Brain microvascular endothelial cell (primary cell): ENCODE data around the gene ACSF3.

ENCODE experiments used
- DNase-seq: peaks from one replicate; pipeline ENCODE4 v3.0.0-alpha.2; 2020
- H3K27ac ChIP-seq: fragments of 250-450 bp; sonication (Bioruptor Pico); 2 replicates; pipeline ENCODE4 v1.5.1; 2020; ENCODE audit warnings: mild to moderate bottlenecking, moderate library complexity
- H3K27me3 ChIP-seq: fragments of 250-450 bp; sonication (Bioruptor Pico); replicated peaks from 2 replicates; pipeline ENCODE4 v1.5.1; 2020; ENCODE audit warnings: mild to moderate bottlenecking
- H3K36me3 ChIP-seq: fragments of 250-450 bp; sonication (Bioruptor Pico); replicated peaks from 2 replicates; pipeline ENCODE4 v1.5.1; 2020; ENCODE audit warnings: mild to moderate bottlenecking
- H3K4me3 ChIP-seq: 2 replicates; pipeline ENCODE4 v1.5.1; 2011; ENCODE audit warnings: low read depth, mild to moderate bottlenecking, control low read depth, low read length, moderate library complexity
- CTCF ChIP-seq: IDR thresholded peaks from 2 replicates; pipeline ENCODE4 v1.5.1; 2011; ENCODE audit warnings: low read depth, mild to moderate bottlenecking, moderate library complexity, low read length, control low read depth, inconsistent platforms; ENCODE audit errors: missing control alignments
- in situ Hi-C: cut with HindIII; loops from 2 replicates; pipeline ENCODE4 v1.10.0; 2017; ENCODE audit warnings: low sequenced_read_pairs, low pct_ligation_motif_present

Gene ACSF3

GRCh38 chr16:89142474-89143195 is 49.0 kb downstream of the ACSF3 start:
- in situ Hi-C loops = no loop called here
- peaks cover 2% of the 10 kb centered on the region for H3K36me3 ChIP-seq
- TF ChIP-seq CTCF = no peak
- no peak overlapping the region for H3K4me3 ChIP-seq
- H3K27ac ChIP-seq = no peak overlapping the region
- DNase-seq = no peak
- no peaks in the 10 kb centered on the region for H3K27me3 ChIP-seq

- H3K36me3 ChIP-seq = peaks cover 2% of the 10 kb centered on the region
- in situ Hi-C loops = no loop called here
Observed at GRCh38 chr16:89143201-89143741, 49.6 kb downstream of the ACSF3 start.

GRCh38 chr16:89143911-89144675 is 50.4 kb downstream of the ACSF3 start:
- Histone ChIP-seq H3K27ac (no peak overlapping the region), H3K36me3 (peaks cover 2% of the 10 kb centered on the region), H3K27me3 (no peaks in the 10 kb centered on the region), H3K4me3 (no peak overlapping the region)
- no peak for DNase-seq
- no peak for TF ChIP-seq CTCF
- in situ Hi-C loops = no loop called here

More at GRCh38 chr16:89143201-89143741, 49.6 kb downstream of the ACSF3 start:
- Histone ChIP-seq H3K27me3 (no peaks in the 10 kb centered on the region), H3K4me3 (no peak overlapping the region), H3K27ac (no peak overlapping the region)
- no peak for DNase-seq
- no peak for TF ChIP-seq CTCF

GRCh38 chr16:89144681-89145080 is 51.0 kb downstream of the ACSF3 start:
- peaks cover 2% of the 10 kb centered on the region for H3K36me3 ChIP-seq
- TF ChIP-seq CTCF = no peak

GRCh38 chr16:89145406-89146161 is 51.9 kb downstream of the ACSF3 start:
- H3K36me3 ChIP-seq = peaks cover 2% of the 10 kb centered on the region
- H3K4me3 ChIP-seq = no peak overlapping the region
- no peak for TF ChIP-seq CTCF
- H3K27me3 ChIP-seq = no peaks in the 10 kb centered on the region
- DNase-seq = no peak
- no peak overlapping the region for H3K27ac ChIP-seq
- in situ Hi-C loops = no loop called here

More at GRCh38 chr16:89144681-89145080, 51.0 kb downstream of the ACSF3 start:
- in situ Hi-C loops = no loop called here
- Histone ChIP-seq H3K27ac (no peak overlapping the region), H3K27me3 (no peaks in the 10 kb centered on the region), H3K4me3 (no peak overlapping the region)
- DNase-seq = no peak
